ENCODE data around the gene NAPG. TPM values are rescaled to one million over a fixed set of nuclear protein-coding genes. Genes with fewer than 3 reads are reported as not detected.

NAPG gene
- total and polyA plus RNA-seq, 12 donors: 14.3 to 49.9 (median 36.1) TPM

DNA sequence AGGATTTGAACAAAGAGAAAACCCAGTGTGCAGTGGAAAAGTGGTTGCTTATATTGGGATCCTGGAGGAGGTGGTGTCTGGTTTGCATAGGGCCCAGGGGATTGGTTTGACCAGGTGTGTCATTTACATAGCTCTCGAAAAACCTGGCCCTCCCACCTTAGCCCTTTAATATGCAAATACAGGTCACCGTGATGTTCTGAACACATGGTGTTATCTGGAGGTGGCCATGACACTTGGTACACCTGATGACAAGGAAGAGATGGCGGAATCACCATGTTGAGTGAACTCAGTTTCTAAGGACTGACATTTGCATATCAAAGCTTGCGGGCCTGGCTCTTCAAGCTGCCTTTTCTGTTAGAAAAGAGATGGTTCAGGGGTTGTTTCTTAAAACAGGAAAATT, 2.3 kb upstream of the NAPG start:
- DNase-seq: no peak
- intact Hi-C loops (cut with DNase I): loop anchor here in 3 of 10 donors (5.0 to 10.0 kb wide), 3 partner anchors 551 to 909 kb away; partner anchors contain the start of gene PPP4R1 (in 1 of the 3)

DNA sequence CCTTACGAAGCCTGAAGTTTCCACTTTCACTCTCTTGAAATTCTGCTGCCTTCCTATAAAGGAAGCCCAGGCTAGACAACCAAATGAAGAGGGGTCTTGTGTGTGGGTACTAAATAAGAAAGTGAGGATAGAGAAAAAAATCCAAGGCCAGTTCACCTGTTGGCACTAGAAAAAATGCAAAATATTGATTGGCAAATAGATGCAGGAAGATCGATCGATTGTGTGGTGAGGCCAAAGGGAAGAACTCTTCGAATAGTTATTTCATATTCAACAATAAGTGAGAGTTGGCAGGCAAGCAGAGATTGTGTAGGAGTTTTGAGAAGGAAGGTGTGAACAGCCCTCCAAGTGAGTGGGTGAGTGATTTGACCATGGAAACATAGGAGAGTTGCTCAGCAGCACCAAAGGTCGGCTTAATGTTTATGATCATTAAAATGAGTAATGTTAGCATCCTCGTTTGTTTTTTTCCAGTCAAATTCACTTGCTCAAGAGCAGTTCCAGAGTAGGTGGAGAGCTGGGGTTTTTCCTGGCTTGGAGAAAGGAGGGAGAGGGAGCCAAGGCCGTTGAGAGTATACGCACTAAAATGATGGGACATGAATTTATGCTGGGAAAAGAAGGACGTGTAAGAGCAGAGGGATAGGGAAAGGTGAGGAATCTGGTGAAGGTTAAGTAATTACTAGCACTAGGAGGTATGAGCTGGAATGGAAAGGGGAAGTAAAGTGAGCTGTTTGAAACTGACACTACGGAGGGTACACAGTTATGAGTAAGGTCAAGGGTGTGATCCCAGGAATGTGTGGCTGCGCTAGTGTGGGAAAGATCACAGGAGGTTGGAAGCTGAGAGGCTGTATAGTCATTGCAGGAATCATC, 1.1 kb upstream of the NAPG start:
- no peak for ATAC-seq
- H3K27ac ChIP-seq: peak overlapping the region in 4 of 10 donors; percentile 96 to 99 (median 98)
- peak overlapping the region in 4 of 10 donors; percentile 90 to 96 (median 92) for H3K4me3 ChIP-seq
- no peaks in the 10 kb centered on the region for H3K27me3 ChIP-seq
- DNase-seq: no peak
- no peaks in the 10 kb centered on the region for H3K9me3 ChIP-seq
- intact Hi-C loops (cut with DNase I): loop anchor here in 3 of 10 donors (5.0 to 10.0 kb wide), 3 partner anchors 552 to 910 kb away; partner anchors contain the start of gene PPP4R1 (in 1 of the 3)
- WGBS, 2 donors: 70 to 77% methylated on average over 11 of the region's 11 CpGs
- TF ChIP-seq, protein P1, sequence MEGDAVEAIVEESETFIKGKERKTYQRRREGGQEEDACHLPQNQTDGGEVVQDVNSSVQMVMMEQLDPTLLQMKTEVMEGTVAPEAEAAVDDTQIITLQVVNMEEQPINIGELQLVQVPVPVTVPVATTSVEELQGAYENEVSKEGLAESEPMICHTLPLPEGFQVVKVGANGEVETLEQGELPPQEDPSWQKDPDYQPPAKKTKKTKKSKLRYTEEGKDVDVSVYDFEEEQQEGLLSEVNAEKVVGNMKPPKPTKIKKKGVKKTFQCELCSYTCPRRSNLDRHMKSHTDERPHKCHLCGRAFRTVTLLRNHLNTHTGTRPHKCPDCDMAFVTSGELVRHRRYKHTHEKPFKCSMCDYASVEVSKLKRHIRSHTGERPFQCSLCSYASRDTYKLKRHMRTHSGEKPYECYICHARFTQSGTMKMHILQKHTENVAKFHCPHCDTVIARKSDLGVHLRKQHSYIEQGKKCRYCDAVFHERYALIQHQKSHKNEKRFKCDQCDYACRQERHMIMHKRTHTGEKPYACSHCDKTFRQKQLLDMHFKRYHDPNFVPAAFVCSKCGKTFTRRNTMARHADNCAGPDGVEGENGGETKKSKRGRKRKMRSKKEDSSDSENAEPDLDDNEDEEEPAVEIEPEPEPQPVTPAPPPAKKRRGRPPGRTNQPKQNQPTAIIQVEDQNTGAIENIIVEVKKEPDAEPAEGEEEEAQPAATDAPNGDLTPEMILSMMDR (IDR thresholded peaks at IDR 0.05): no peak
- H3K4me1 ChIP-seq: peaks cover 3 to 46% (median 34%) of the 10 kb centered on the region in 9 donors
- H3K36me3 ChIP-seq: no peaks in the 10 kb centered on the region

More for the DNA sequence above, 2.3 kb upstream of the NAPG start:
- TF ChIP-seq, protein P1 (IDR thresholded peaks at IDR 0.05): no peak
- WGBS, 2 donors: 76 to 77% methylated on average over 4 of the region's 4 CpGs
- H3K27ac ChIP-seq: no peak overlapping the region
- H3K9me3 ChIP-seq: no peaks in the 10 kb centered on the region
- H3K27me3 ChIP-seq: no peaks in the 10 kb centered on the region
- no peak for ATAC-seq
- H3K4me3 ChIP-seq: no peak overlapping the region
- H3K4me1 ChIP-seq: peaks cover 4 to 46% (median 34%) of the 10 kb centered on the region in 9 donors
- no peaks in the 10 kb centered on the region for H3K36me3 ChIP-seq

DNA sequence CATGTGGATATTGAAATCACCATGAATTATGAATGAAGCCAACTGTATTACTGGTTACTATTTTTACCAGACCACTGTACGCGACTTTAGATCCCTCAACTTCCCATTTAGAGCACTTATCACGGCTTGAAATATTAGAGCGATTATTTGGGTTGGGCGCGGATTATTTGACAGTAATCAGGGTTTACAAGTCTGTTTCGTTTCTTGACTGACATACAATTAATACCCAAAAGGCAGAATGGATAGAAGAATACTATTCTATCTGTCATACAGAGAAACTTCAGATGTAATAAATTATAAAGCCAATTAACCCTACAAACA, 496 bp upstream of the NAPG start:
- Histone ChIP-seq H3K36me3 (no peaks in the 10 kb centered on the region), H3K4me3 (peak overlapping the region; percentile 81 to 96 (median 90)), H3K4me1 (peaks cover 3 to 48% (median 37%) of the 10 kb centered on the region in 9 donors), H3K9me3 (no peaks in the 10 kb centered on the region), H3K27me3 (no peaks in the 10 kb centered on the region), H3K27ac (peak overlapping the region in 8 of 10 donors; percentile 96 to 99 (median 98))
- WGBS, 2 donors: 62 to 65% methylated on average over 7 of the region's 7 CpGs
- ATAC-seq (no peak), DNase-seq (no peak)
- intact Hi-C loops (cut with DNase I): loop anchor here in 2 of 10 donors (10.0 kb wide), 2 partner anchors 811 to 911 kb away; partner anchors contain the start of gene PPP4R1 (in 1 of the 2)
- TF ChIP-seq, protein P1 (IDR thresholded peaks at IDR 0.05): no peak

DNA sequence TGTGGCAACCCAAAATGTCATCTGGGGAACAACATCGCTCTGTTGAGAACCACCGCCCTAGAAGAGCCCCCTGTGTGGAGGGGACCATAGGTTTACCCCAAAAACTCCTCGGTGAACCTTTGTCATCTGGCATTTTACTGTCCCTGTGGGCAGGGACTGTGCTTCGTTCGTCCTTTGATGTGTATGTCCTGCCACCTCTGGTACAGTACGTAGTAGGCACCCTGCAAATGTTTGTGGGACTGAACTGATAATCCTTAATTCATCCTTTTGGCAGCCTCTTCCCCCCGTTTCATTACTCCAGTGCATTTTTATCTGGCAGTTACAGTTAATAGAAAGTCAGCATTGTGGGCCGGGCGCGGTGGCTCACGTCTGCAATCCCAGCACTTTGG, 728 bp downstream of the NAPG start:
- Histone ChIP-seq H3K9me3 (no peaks in the 10 kb centered on the region), H3K36me3 (peaks cover 0 to 3% (median 0%) of the 10 kb centered on the region in 9 donors), H3K4me3 (peak overlapping the region; percentile 81 to 96 (median 90)), H3K27ac (peak overlapping the region; percentile 96 to 99 (median 98)), H3K27me3 (no peaks in the 10 kb centered on the region), H3K4me1 (peaks cover 6 to 61% (median 50%) of the 10 kb centered on the region in 9 donors)
- TF ChIP-seq, protein P1 (IDR thresholded peaks at IDR 0.05): no peak
- 1 to 5% methylated on average over 11 of the region's 11 CpGs for WGBS, 2 donors
- intact Hi-C loops (cut with DNase I): loop anchor here in 2 of 10 donors (10.0 kb wide), 2 partner anchors 812 to 912 kb away; partner anchors contain the start of gene PPP4R1 (in 1 of the 2)
- no peak for DNase-seq
- peak in 7 of 8 donors; percentile 1 to 38 (median 12) for ATAC-seq

Measured in heart right ventricle (tissue), 16 donors.